K562 (cell line): Measurements from ENCODE around the gene MAP1LC3B. TPM values are rescaled to one million over a fixed set of nuclear protein-coding genes. Genes with fewer than 3 reads are reported as not detected.

ENCODE experiments used
- ASH1L ChIP-seq: fragments of 450-650 bp; IDR thresholded peaks from 2 replicates; pipeline ENCODE4 v1.6.1; 2018; ENCODE audit warnings: borderline replicate concordance, mild to moderate bottlenecking, low read depth; ENCODE audit not compliant: partially characterized antibody
- BRF1 ChIP-seq: IDR thresholded peaks from 3 replicates; pipeline ENCODE4 v1.6.1; 2011; ENCODE audit warnings: borderline replicate concordance, mild to moderate bottlenecking; ENCODE audit not compliant: insufficient read length; ENCODE audit errors: extremely low read depth
- CXXC5 ChIP-seq: fragments of 250-450 bp; sonication (Bioruptor Pico); IDR thresholded peaks from 2 replicates; pipeline ENCODE4 v1.8.0; 2022; ENCODE audit warnings: inconsistent platforms, mild to moderate bottlenecking, moderate library complexity
- HMG20B ChIP-seq: fragments of 250-450 bp; sonication (Bioruptor Pico); IDR thresholded peaks from 2 replicates; pipeline ENCODE4 v1.5.0; 2021; ENCODE audit warnings: mild to moderate bottlenecking
- JUND ChIP-seq, 2 experiments: IDR thresholded peaks; 2 replicates in 1 of 2; 3 replicates in 1 of 2; pipeline ENCODE4 v1.6.1; 2011; ENCODE audit warnings: borderline replicate concordance in 2 of 2, low read depth in 2 of 2, low read length in 2 of 2, improper control_type of control experiment in 1 of 2, missing biosample characterization in 1 of 2, missing genetic modification characterization in 1 of 2, missing genetic modification reagents in 1 of 2
- LARP7 ChIP-seq: fragments of 450-650 bp; IDR thresholded peaks from 2 replicates; pipeline ENCODE4 v1.6.1; 2016
- MAFK ChIP-seq: IDR thresholded peaks from 2 replicates; pipeline ENCODE4 v1.6.1; 2011; ENCODE audit warnings: low read length, improper control_type of control experiment
- POLR2G ChIP-seq: fragments of 200-400 bp; formaldehyde crosslinking; IDR thresholded peaks from 2 replicates; pipeline ENCODE4 v1.6.1; 2017; ENCODE audit warnings: low read depth, mild to moderate bottlenecking, antibody characterized with exemption, low read length, moderate library complexity
- ZNF175 ChIP-seq: fragments of 200-800 bp; sonication (Bioruptor generic); IDR thresholded peaks from 2 replicates; pipeline ENCODE4 v1.6.1; 2016; ENCODE audit warnings: low read depth, mild to moderate bottlenecking, missing genetic modification characterization, missing compliant biosample characterization
- polyA plus RNA-seq, 8 experiments: library from polyadenylated mRNA; depleted of rRNA in 4 of 8; stranded (reverse) in 5 of 8; unstranded in 3 of 8; fragments of >200 nt; fragmentation: Nextera tagmentation in 2 of 8; fragmentation: Illumina TruSeq in 1 of 8; extraction: Ambion mirVana in 2 of 8; extraction: Trizol in 1 of 8; gene quantifications; 2 replicates each; pipeline versions ENCODE4 v1.2.1 to v1.2.3, GENCODE V29; 2011 to 2014; ENCODE audit warnings: inconsistent platforms in 1 of 8, missing spikeins in 1 of 8
- total RNA-seq, 7 experiments: library from RNA; depleted of rRNA in 6 of 7; stranded (reverse); fragments of >200 nt in 6 of 7; fragmentation: Illumina TruSeq in 2 of 7; extraction: Trizol in 2 of 7; gene quantifications; 2 replicates each; pipeline versions ENCODE4 v1.2.1 to v1.2.3, GENCODE V29; 2011 to 2021; ENCODE audit warnings: low replicate concordance in 1 of 7
- TF ChIP-seq, protein P1 (sequence below): fragments of 450-650 bp; formaldehyde crosslinking; conservative IDR thresholded peaks from 2 replicates; pipeline ENCODE4 v1.4.0; 2022; ENCODE audit warnings: mild to moderate bottlenecking, missing genetic modification characterization
- TF ChIP-seq, protein P2 (sequence below): conservative IDR thresholded peaks from 2 replicates; pipeline ENCODE4 v1.6.1; 2011; ENCODE audit warnings: low read depth, mild to moderate bottlenecking, low read length; ENCODE audit not compliant: control insufficient read depth
- TF ChIP-seq, protein P3 (sequence below): fragments of 450-650 bp; IDR thresholded peaks from 2 replicates; pipeline ENCODE4 v1.7.0; 2016; ENCODE audit warnings: borderline replicate concordance

Gene MAP1LC3B
- total and polyA plus RNA-seq, 9 of the 15 experiments (the other 6 are each of a cell fraction or from before 2014, with no cell fraction given): 16.0 to 81.5 (median 36.7) TPM

DNA sequence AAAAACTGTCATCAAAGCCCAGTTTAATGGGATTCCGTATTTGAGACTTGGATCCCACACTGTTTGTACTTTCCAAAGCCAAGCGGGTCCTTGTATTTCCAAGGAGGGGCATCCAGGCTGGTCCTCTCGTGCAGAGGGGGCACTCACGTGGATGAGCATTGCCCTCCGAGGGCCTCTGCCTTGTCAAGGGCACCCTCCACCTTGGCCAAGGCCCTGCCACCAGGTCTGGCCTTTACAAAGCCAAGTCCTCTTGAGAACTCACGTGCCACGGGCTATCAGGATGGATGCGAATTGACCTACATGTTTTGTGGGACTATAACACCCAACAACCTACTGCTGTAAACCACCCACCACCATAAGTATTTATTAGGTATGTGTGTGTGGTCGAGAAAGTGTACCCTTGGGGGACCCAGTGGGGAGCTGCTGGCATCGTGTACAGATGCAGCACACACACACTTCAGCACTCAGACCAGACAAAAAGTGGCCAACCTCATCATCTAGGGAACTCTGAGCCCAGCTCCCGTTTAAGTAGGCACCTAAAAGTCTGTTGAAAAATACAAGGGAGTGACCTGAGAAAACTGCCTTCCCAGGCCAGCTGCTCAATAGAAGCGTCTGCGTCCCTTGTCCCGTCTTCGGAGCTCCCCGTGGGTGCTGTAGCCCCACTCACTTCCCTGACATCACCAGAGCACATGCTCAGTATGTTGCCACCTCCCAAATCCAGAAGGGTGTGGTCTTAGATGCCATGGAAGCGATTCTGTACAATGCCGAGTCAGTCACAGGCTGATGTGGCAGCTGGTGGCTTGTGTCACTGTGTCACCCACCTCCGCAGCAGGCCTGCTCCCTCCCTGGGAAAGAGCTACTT, 12.9 kb downstream of the MAP1LC3B start (continued):
- TF ChIP-seq, protein P1, sequence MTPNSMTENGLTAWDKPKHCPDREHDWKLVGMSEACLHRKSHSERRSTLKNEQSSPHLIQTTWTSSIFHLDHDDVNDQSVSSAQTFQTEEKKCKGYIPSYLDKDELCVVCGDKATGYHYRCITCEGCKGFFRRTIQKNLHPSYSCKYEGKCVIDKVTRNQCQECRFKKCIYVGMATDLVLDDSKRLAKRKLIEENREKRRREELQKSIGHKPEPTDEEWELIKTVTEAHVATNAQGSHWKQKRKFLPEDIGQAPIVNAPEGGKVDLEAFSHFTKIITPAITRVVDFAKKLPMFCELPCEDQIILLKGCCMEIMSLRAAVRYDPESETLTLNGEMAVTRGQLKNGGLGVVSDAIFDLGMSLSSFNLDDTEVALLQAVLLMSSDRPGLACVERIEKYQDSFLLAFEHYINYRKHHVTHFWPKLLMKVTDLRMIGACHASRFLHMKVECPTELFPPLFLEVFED (CRISPR knock-in tag): peak; percentile 72; the same call in 1 of the 2 replicates
- TF ChIP-seq JUND (IDR thresholded peaks at IDR 0.05; ENCODE audit: borderline replicate concordance, low read depth, low read length) (no peak), JUND (tag; IDR thresholded peaks at IDR 0.05; ENCODE audit: borderline replicate concordance, low read depth, low read length) (no peak), LARP7 (no peak), CXXC5 (CRISPR knock-in tag) (no peak), ZNF175 (no peak), HMG20B (CRISPR knock-in tag) (no peak), POLR2G (peak; percentile 64), BRF1 (no peak), MAFK (no peak), ASH1L (no peak)
- TF ChIP-seq, protein P2, sequence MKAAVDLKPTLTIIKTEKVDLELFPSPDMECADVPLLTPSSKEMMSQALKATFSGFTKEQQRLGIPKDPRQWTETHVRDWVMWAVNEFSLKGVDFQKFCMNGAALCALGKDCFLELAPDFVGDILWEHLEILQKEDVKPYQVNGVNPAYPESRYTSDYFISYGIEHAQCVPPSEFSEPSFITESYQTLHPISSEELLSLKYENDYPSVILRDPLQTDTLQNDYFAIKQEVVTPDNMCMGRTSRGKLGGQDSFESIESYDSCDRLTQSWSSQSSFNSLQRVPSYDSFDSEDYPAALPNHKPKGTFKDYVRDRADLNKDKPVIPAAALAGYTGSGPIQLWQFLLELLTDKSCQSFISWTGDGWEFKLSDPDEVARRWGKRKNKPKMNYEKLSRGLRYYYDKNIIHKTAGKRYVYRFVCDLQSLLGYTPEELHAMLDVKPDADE: 0 out of 2 replicates have a peak, but pooled peaks have one; percentile 42
- TF ChIP-seq, protein P3, sequence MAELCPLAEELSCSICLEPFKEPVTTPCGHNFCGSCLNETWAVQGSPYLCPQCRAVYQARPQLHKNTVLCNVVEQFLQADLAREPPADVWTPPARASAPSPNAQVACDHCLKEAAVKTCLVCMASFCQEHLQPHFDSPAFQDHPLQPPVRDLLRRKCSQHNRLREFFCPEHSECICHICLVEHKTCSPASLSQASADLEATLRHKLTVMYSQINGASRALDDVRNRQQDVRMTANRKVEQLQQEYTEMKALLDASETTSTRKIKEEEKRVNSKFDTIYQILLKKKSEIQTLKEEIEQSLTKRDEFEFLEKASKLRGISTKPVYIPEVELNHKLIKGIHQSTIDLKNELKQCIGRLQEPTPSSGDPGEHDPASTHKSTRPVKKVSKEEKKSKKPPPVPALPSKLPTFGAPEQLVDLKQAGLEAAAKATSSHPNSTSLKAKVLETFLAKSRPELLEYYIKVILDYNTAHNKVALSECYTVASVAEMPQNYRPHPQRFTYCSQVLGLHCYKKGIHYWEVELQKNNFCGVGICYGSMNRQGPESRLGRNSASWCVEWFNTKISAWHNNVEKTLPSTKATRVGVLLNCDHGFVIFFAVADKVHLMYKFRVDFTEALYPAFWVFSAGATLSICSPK: no peak
